Activated CD8-positive, alpha-beta memory T cell treated with anti-CD3 and anti-CD28 coated beads for 24 hours (primary cell): ENCODE measurements around the gene APLP1.
"Not testable (repeated sequence)": the region's sequence is repeated elsewhere in the genome, so short reads cannot be mapped to it uniquely, and the experiment has no call there.

Experiments used
- DNase-seq: peaks from one replicate; pipeline ENCODE4 v3.0.0-alpha.2; 2020

Gene APLP1

DNA sequence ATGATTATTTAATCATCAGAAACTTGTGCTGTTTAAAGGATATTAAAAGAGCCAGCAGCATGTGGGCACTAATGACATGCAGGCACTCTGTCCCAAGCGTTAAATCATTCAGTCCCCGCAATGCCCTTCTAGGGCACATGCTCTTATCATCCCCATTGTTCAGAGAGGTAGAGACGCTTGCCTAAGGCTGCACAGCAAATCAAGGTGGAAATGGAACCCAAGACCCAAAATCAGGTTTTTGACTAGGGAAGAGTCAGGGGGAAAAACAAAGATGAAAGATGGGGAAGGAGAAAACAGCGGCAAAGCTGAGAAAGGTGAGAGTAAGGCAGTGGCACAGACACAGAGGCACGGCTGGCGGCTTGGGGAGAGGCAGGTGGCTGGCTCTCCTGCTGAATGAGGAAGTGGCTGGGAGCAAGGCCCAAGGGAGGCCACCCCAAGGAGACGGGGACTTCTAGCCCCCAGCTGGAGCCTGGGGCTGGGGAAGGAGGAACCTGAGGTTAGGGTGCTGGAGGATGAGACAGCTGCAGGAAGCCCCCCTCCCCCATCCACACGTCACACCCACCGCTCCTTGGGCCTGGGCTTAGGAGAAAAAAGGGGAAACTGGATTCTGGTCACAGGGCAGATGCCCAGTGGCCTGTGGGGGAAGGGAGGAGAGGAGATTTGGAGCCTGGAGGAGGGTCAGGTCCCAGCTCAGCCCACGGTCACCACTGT, 40.8 kb downstream of the APLP1 start:
- no peak for DNase-seq

DNA sequence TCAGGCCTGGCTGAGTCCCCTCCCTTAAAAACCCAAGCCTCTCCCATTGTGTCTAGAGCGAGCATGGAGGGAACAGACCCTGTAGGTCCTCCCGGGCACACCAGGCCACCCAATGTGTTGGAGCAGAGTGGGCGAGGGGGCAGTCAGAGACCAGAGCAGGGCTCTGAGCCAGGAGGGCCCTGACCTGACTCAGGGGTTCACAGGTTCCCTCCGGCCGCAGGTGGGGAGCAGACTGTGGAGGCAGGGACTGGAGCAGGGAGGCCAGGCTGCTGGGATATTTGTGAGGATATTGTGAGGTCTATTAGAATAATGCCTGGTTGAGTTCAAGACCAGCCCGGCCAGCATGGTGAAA, 41.3 kb downstream of the APLP1 start:
- no peak for DNase-seq

DNA sequence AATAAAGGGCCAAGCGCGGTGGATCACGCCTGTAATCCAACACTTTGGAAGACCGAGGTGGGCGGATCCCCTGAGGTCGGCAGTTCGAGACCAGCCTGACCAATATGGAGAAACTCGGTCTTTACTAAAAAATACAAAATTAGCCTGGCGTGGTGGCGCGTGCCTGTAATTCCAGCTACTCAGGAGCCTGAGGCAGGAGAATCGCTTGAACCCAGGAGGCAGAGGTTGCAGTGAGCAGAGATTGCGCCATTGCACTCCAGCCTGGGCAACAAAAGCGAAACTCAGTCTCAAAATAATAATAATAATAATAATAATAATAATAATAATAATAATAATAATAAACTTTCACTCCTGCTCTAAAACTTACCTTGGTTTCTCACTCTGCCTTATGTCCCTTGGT, 42.0 kb downstream of the APLP1 start:
- DNase-seq: not testable (repeated sequence)

DNA sequence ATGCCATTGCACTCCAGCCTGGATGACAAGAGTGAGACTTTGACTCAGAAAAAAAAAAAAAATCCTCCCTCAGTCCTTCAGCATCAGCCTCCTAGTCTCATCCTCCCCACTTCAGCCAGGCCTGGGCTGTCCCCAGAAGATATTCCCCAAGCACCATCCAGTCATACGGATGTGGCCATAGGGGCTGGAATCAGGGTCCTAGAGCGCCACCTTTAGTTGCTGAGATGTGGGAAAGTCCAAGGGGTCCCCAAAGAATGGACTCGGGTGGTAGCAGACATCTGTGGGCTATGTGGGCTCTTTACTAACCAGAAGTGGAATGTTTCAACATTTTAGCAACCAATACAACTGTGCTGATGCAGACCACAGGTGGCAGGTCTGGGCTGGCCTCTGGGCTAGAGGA, 42.8 kb downstream of the APLP1 start:
- no peak for DNase-seq

DNA sequence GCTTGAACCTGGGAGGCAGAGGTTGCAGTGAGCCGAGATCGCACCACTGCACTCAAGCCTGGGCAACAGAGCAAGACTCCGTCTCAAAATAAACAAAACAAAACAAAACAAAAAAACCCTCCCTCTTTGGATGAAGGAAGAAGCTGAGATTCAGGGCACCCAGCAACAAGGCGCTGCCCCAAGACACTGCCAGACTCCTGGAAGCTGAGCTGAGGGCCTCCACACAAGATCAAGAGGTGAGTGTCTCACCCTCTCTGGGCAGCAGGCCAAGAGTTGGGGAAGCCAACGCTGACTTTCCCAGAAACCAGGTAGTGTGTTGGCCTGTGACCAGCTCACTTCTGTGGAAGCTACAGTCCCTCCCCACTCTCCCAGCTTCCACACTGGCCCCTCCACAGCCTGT, 43.4 kb downstream of the APLP1 start:
- no peak for DNase-seq

DNA sequence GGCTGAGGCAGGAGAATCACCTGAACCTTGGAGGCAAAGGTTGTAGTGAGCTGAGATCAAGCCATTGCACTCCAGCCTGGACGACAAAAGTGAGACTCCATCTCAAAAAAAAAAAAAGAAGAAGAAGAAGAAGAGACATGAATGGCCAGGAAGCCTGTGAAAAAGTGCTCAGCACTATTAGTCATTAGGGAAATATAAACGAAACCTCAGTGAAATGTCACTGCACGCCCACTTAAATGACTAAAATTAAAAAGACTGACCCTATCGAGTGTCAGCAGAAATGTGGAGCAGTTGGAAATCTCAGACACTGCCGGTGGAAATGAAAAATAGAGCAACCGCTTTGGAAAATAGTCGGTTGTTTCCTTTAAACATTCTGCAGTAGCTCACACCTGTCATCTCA, 45.2 kb downstream of the APLP1 start:
- no peak for DNase-seq

DNA sequence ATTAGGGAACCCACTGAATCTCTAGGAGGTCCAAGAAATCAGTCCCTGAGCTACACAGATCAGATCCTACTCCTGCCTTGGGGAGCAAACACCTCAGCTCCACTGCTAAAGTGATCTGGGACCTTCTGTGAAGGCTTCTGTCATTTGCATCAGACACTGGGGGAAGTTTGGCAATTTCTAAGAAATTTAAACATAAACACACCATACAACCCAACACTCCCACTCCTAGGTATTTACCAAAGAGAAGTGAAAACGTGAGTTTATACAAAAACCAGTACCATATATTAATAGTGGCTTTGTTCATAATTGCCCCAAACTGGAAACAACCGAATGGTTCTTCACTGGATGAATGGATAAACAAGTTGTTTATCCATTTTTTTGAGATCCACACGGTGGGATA, 47.1 kb downstream of the APLP1 start:
- DNase-seq: no peak

DNA sequence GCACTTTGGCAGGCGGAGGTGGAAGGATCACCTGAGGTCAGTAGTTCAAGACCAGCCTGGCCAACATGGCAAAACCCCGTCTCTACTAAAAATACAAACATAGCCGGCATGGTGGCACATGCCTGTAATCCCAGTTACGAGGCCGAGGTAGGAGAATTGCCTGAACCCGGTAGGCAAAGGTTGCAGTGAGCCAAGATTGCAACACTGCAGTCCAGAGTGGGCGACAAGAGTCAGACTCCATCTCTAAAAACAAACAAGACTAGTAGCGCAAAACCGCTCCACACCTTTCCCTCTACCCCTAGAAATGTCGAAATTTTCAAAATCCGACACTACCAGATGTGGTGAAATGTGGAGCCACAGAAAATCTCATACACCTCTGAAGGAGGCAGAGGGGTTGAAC, 50.9 kb downstream of the APLP1 start:
- DNase-seq: no peak

DNA sequence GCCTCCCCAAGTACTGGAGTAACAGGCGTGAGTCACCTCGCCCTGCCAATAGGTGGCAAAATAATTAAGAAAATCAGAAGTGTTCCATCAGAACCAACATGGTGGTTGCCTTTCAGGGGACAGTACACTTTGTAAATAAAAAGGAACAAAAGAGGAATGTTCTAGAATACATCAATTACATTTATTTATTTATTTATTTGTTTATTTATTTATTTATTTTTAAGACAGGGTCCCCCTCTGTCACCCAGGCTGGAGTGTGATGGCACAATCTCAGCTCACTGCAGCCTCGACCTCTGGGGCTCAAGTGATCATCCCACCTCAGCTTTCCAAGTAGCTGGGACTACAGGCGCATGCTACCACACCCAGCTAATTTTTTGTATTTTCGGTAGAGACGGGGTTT, 52.6 kb downstream of the APLP1 start:
- DNase-seq: no peak

DNA sequence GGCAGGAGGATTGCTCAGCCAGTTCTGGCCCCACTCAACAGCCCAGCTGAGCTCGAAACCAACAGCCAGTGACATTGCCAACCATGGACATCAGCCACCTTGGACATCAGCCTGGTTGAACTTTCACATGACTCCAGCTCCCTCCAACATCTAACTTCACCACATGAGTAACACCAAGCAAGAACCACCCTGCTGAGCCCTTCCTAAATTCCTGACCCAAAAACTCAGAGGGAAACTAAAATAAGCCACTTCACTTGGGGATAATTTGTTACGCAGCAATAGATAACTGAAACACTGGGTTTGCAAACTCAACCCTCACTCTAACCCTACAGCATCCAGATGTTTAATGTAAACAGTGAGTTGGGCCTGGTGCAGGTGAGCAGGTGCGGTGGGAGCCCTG, 57.1 kb downstream of the APLP1 start:
- no peak for DNase-seq

DNA sequence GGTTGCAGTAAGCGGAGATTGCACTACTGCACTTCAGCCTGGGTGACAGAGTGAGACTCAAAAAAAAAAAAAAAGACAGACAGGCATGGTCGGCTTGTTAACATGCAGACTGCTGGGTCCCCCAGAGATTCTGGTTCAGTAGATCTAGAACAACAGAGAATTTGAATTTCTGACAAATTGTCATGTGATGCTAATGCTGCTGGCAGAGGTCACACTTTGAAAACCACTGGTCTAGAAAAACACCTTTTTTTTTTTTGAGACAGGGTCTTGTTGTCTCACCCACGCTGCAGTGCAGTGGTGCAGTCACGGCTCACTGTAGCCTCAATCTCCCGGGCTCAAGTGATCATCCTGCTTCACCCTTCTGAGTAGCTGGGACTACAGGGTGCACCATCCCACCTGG, 60.1 kb downstream of the APLP1 start:
- no peak for DNase-seq
